Measurements from ENCODE around the gene AGFG2. TPM values are rescaled to one million over a fixed set of nuclear protein-coding genes. Genes with fewer than 3 reads are reported as not detected.
"Not testable (repeated sequence)": the region's sequence is repeated elsewhere in the genome, so short reads cannot be mapped to it uniquely, and the experiment has no call there.

The AGFG2 gene
- polyA plus RNA-seq, 3 donors from 2014 or later: 7.1 to 20.7 (median 12.0) TPM

- H3K27me3 Mint-ChIP-seq (ENCODE audit: low read depth in 3 of 3); H3K27ac Mint-ChIP-seq; H3K36me3 Mint-ChIP-seq; DNase-seq; H3K9me3 Mint-ChIP-seq; H3K4me3 Mint-ChIP-seq: not testable (repeated sequence)
- H3K4me1 Mint-ChIP-seq: peaks cover 21 to 25% of the 10 kb centered on the region in 2 donors
Measured at GRCh38 chr7:100535982-100536381, 3.0 kb upstream of the AGFG2 start.

GRCh38 chr7:100536695-100537094, 2.3 kb upstream of the AGFG2 start:
- not testable (repeated sequence) for H3K36me3 Mint-ChIP-seq; DNase-seq; H3K4me3 Mint-ChIP-seq; H3K27me3 Mint-ChIP-seq (ENCODE audit: low read depth in 3 of 3); H3K9me3 Mint-ChIP-seq; H3K27ac Mint-ChIP-seq
- peaks cover 28 to 32% of the 10 kb centered on the region in 2 donors for H3K4me1 Mint-ChIP-seq

GRCh38 chr7:100538348-100538653, 702 bp upstream of the AGFG2 start:
- Mint-ChIP-seq H3K4me1 (peaks cover 42 to 48% of the 10 kb centered on the region in 2 donors), H3K36me3 (no peaks in the 10 kb centered on the region), H3K4me3 (peak overlapping the region; percentile 86 to 98 (median 92)), H3K27me3 (ENCODE audit: low read depth in 3 of 3) (peaks cover 5 to 7% (median 7%) of the 10 kb centered on the region in 3 donors), H3K27ac (peak overlapping the region; percentile 73 to 93 (median 87)), H3K9me3 (no peaks in the 10 kb centered on the region)
- DNase-seq: no peak

GRCh38 chr7:100539436-100540006, 518 bp downstream of the AGFG2 start:
- Mint-ChIP-seq H3K27ac (peak overlapping the region in 5 of 6 donors; percentile 34 to 88 (median 74)), H3K27me3 (ENCODE audit: low read depth in 3 of 3) (peaks cover 5 to 7% (median 7%) of the 10 kb centered on the region in 3 donors), H3K9me3 (no peaks in the 10 kb centered on the region), H3K4me1 (peaks cover 54 to 60% of the 10 kb centered on the region in 2 donors), H3K4me3 (peak overlapping the region; percentile 89 to 98 (median 92)), H3K36me3 (no peaks in the 10 kb centered on the region)
- no peak for DNase-seq

GRCh38 chr7:100540073-100540723, 1.2 kb downstream of the AGFG2 start:
- Mint-ChIP-seq H3K4me1 (peaks cover 61 to 67% of the 10 kb centered on the region in 2 donors), H3K4me3 (peak overlapping the region; percentile 88 to 98 (median 92)), H3K36me3 (no peaks in the 10 kb centered on the region)

GRCh38 chr7:100541309-100541708, 2.3 kb downstream of the AGFG2 start:
- peak overlapping the region; percentile 11 to 93 (median 63) for H3K4me3 Mint-ChIP-seq

More at GRCh38 chr7:100540073-100540723, 1.2 kb downstream of the AGFG2 start:
- H3K27me3 Mint-ChIP-seq (ENCODE audit: low read depth in 3 of 3): peaks cover 5 to 7% (median 7%) of the 10 kb centered on the region in 3 donors
- no peak for DNase-seq
- peak overlapping the region in 2 of 6 donors; percentile 77 to 88 for H3K27ac Mint-ChIP-seq
- H3K9me3 Mint-ChIP-seq: no peaks in the 10 kb centered on the region

GRCh38 chr7:100543586-100543985, 4.6 kb downstream of the AGFG2 start:
- no peak for DNase-seq
- no peaks in the 10 kb centered on the region for H3K36me3 Mint-ChIP-seq
- peaks cover 90 to 96% of the 10 kb centered on the region in 2 donors for H3K4me1 Mint-ChIP-seq
- peak overlapping the region; percentile 89 to 99 (median 96) for H3K27ac Mint-ChIP-seq
- H3K4me3 Mint-ChIP-seq: peak overlapping the region; percentile 29 to 91 (median 65)
- peaks cover 6 to 7% (median 7%) of the 10 kb centered on the region in 3 donors for H3K27me3 Mint-ChIP-seq (ENCODE audit: low read depth in 3 of 3)
- no peaks in the 10 kb centered on the region for H3K9me3 Mint-ChIP-seq

More at GRCh38 chr7:100541309-100541708, 2.3 kb downstream of the AGFG2 start:
- not testable (repeated sequence) for H3K9me3 Mint-ChIP-seq; H3K27ac Mint-ChIP-seq; H3K27me3 Mint-ChIP-seq (ENCODE audit: low read depth in 3 of 3); H3K36me3 Mint-ChIP-seq; DNase-seq
- peaks cover 72 to 78% of the 10 kb centered on the region in 2 donors for H3K4me1 Mint-ChIP-seq

- Mint-ChIP-seq H3K4me3 (peak overlapping the region; percentile 65 to 91 (median 72)), H3K4me1 (peaks cover 94 to 98% of the 10 kb centered on the region in 2 donors), H3K27me3 (ENCODE audit: low read depth in 3 of 3) (peaks cover 0 to 3% (median 2%) of the 10 kb centered on the region in 3 donors), H3K36me3 (no peaks in the 10 kb centered on the region), H3K27ac (peak overlapping the region; percentile 89 to 99 (median 96)), H3K9me3 (no peaks in the 10 kb centered on the region)
- DNase-seq: no peak
Measured at GRCh38 chr7:100544386-100544785, 5.4 kb downstream of the AGFG2 start.

GRCh38 chr7:100544967-100545359, 6.0 kb downstream of the AGFG2 start:
- DNase-seq: no peak
- no peaks in the 10 kb centered on the region for H3K36me3 Mint-ChIP-seq
- no peaks in the 10 kb centered on the region for H3K9me3 Mint-ChIP-seq
- H3K4me1 Mint-ChIP-seq: peaks cover 94 to 100% of the 10 kb centered on the region in 2 donors
- peak overlapping the region; percentile 69 to 91 (median 81) for H3K4me3 Mint-ChIP-seq
- H3K27ac Mint-ChIP-seq: peak overlapping the region; percentile 89 to 99 (median 96)
- peaks cover 2% of the 10 kb centered on the region in 3 donors for H3K27me3 Mint-ChIP-seq (ENCODE audit: low read depth in 3 of 3)

- Mint-ChIP-seq H3K27ac (peak overlapping the region; percentile 89 to 99 (median 96)), H3K4me3 (peak overlapping the region; percentile 69 to 91 (median 82)), H3K36me3 (peaks cover 4 to 5% (median 4%) of the 10 kb centered on the region in 3 donors), H3K4me1 (peaks cover 94 to 100% of the 10 kb centered on the region in 2 donors), H3K27me3 (ENCODE audit: low read depth in 3 of 3) (peaks cover 2 to 6% (median 2%) of the 10 kb centered on the region in 3 donors), H3K9me3 (no peaks in the 10 kb centered on the region)
- DNase-seq: no peak
Measured at GRCh38 chr7:100545360-100546128, 6.5 kb downstream of the AGFG2 start.

GRCh38 chr7:100546129-100546925, 7.3 kb downstream of the AGFG2 start:
- Mint-ChIP-seq H3K4me1 (peaks cover 91 to 96% of the 10 kb centered on the region in 2 donors), H3K4me3 (peak overlapping the region; percentile 69 to 91 (median 82)), H3K36me3 (peaks cover 6 to 7% (median 6%) of the 10 kb centered on the region in 3 donors), H3K9me3 (no peaks in the 10 kb centered on the region), H3K27me3 (ENCODE audit: low read depth in 3 of 3) (peaks cover 2 to 6% (median 2%) of the 10 kb centered on the region in 3 donors), H3K27ac (peak overlapping the region; percentile 89 to 99 (median 96))
- DNase-seq: peak; percentile 72 to 75 (median 73)

- Mint-ChIP-seq H3K27ac (peak overlapping the region; percentile 89 to 99 (median 96)), H3K4me3 (peak overlapping the region; percentile 69 to 91 (median 82)), H3K9me3 (no peaks in the 10 kb centered on the region), H3K36me3 (peaks cover 6 to 7% (median 6%) of the 10 kb centered on the region in 3 donors), H3K27me3 (ENCODE audit: low read depth in 3 of 3) (peaks cover 2 to 6% (median 2%) of the 10 kb centered on the region in 3 donors), H3K4me1 (peaks cover 85 to 87% of the 10 kb centered on the region in 2 donors)
- DNase-seq: no peak
Measured at GRCh38 chr7:100546926-100547800, 8.2 kb downstream of the AGFG2 start.
